Measurements from ENCODE around the gene PLEKHA6.

The PLEKHA6 gene

DNA sequence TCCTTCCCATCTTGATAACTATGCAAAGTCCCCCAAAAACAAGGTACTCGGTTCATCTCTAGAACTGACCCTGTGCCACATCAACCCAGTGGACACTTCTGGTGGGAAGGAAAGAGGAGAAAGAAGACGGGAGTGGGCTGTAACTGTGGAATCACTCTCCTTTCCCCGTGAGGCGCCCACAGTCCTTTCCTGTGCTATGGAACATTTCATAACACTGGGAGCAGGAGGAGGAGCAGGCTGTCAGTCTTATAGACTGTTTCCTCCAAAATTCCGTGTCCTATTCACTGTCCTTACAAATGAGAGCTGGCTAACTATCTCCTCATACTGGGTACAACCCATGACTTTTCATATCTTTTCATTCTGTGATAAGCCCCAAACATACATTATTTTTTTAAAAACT, 40.7 kb downstream of the PLEKHA6 start:
- in situ Hi-C loops (cut with MboI; ENCODE audit: low sequenced_read_pairs) = loop anchor here (25.0 kb wide), 2 partner anchors 882 to 1082 kb away; partner anchors contain the start of gene CHIT1

DNA sequence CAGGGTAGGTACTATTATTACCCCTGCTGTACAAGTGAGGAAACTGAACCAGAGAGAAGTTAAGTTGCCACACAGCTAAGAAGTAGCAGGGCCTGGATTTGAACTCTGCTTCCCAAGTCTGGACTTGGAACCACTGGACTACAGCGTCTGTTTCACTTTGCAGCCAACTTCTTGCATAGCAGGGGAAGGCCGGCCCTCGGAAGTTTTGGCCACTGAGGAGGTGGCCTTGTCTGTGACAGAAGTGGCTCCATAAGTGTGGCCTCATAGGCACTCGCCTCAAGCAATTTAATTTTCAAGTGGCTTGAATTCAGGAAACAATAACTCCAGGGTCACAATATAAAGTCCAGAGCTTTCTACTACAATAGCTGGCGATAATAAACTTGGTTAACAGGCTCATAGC, 41.4 kb downstream of the PLEKHA6 start:
- in situ Hi-C loops (cut with MboI; ENCODE audit: low sequenced_read_pairs) = loop anchor here (25.0 kb wide), 2 partner anchors 881 to 1081 kb away; partner anchors contain the start of gene CHIT1

DNA sequence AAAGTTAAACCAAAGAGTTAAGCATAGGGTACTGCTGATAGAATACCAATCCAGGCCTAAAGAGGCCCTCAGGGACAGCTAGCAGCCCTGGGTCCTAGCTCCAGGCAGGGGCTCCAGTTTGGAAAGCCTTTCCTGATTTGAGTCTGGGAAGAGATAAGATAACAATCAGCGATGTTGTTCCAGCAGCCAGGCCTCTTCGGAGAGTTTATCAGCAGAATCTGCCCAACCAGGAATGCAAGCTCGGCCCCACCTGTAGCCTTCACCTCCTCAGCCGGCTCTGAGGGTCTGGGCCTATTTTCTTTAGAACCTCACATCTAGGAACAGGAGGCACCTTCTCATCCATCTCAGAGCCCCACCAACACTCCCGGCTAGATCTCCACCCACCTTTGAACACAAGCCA, 42.6 kb downstream of the PLEKHA6 start:
- in situ Hi-C loops (cut with MboI; ENCODE audit: low sequenced_read_pairs) = loop anchor here (25.0 kb wide), 2 partner anchors 880 to 1080 kb away; partner anchors contain the start of gene CHIT1

DNA sequence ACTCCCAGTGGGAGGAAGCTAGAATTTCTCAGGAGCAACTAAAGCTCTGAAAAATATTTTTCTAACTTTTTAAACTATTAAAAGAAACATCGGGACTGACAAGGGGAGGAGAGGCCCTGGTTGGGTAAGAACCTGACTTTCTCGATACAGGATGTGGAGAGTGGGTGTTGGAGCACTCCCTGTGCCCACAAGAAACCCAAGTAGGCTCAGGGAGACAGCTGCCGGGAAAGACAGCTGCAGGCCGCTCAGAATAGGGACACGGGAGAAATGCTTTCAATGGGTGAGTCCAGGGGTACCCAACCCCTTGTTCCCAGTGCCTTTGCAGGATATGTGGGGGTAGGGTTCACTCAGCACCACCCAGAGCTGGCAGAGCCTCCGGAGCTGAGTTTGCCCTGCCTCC, 43.6 kb downstream of the PLEKHA6 start:
- in situ Hi-C loops (cut with MboI; ENCODE audit: low sequenced_read_pairs) = loop anchor here (25.0 kb wide), 2 partner anchors 879 to 1079 kb away; partner anchors contain the start of gene CHIT1

DNA sequence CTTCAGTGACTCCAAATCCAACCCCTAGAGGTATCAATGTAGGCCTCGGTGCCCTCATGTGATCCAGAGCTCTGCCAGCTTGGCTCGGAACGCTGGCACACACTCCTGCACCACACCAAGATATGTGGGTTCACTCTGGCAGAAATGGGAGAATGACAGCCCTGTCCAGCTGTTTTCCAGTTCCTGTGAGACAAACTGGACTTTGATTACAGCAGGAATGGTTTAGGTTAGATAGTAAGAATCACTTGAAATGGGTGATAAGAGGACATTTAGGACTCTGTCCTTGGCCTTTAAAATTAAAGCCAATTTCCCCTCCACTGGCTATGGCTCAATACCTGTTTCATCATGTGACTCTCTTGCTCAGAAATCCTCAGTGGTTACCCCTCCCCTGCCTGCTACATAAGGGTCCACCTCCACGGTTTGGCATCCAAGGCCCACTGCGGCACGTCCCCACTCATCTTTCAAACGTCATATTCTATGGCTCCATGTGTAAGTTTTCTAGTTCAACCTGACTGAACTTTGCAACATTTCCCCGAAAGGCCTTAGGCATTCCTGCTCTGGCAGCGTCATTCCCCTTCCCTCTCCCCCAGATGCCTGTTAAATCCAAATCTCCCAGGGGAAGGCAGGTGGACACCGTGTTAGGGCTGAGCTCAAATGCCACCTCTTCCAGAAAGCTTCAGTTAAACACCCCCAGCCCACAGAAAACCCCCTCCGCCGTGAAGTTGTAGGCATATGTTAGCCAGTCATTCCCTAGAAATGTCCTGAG, 44.7 kb downstream of the PLEKHA6 start:
- in situ Hi-C loops (cut with MboI; ENCODE audit: low sequenced_read_pairs) = loop anchor here (25.0 kb wide), 2 partner anchors 878 to 1078 kb away; partner anchors contain the start of gene CHIT1

DNA sequence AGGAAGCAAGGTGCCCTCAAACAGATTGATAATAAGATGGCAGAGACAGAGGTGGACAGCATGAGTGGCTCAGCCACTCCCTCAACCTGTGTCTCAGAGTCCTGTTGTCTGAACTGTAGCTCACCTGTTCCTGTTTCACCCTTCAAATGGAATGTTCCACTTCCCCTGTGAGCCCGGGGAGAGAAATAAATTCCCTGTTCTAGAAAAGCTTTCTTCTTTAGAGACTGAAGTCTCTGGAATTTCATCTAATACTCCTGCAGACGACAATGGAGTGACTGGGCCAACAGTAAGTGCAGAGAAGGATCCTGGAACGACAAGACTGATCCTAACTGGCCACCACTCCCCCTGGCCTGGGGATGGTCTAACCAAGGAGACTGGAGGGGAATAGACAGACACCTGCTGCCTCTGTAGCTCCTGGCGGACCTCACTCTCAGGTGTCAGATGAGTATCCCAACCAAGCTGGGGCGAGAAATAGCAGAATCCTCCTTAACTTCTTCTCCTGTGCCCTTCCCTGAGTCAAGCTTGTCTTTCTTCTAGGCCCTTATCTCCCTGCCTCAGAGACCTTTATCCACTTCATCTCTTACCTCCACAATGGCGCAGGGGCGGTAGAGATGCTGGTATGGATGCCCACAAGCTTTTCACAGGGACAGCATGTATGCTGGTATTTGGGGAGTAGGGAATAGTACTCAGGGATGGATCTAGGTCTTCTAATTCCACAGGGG, 45.4 kb downstream of the PLEKHA6 start:
- in situ Hi-C loops (cut with MboI; ENCODE audit: low sequenced_read_pairs) = loop anchor here (25.0 kb wide), 2 partner anchors 877 to 1077 kb away; partner anchors contain the start of gene CHIT1

DNA sequence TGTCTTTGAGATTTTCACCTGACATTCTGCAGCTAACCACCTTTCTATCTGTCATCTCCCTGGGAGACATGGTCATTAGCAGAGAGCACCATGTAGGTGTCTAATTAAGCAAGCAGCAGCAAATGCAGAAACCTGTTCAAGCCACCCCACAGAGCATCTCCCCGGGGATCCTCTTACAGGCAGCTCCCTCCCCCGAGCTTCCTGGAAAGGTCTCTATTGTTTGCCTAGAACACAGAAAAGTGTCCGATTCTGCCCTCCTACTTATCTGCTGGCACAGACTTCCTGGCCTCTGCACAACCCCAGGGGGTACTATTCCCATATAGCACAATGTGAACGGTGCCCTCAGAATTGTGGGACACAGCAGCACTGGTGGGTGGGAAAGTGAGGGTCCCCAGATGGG, 46.1 kb downstream of the PLEKHA6 start:
- in situ Hi-C loops (cut with MboI; ENCODE audit: low sequenced_read_pairs) = loop anchor here (25.0 kb wide), 2 partner anchors 876 to 1076 kb away; partner anchors contain the start of gene CHIT1

DNA sequence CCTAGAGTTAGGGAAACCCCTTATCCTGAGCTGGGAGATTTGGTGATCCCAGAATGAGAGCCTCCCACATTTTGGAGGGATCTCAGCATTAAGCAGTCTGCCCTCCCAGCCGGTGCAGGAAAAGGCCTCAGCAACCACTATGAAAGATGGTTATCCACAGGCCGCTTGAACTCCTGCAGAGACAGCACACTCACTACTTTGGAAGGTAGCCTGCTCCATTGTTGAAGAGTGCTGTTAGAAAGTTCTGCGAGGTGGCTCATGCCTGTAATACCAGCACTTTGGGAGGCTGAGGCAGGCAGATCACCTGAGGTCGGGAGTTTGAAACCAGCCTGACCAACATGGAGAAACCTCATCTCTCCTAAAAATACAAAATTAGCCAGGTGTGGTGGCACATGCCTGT, 48.8 kb downstream of the PLEKHA6 start:
- in situ Hi-C loops (cut with MboI; ENCODE audit: low sequenced_read_pairs) = loop anchor here (25.0 kb wide), 2 partner anchors 874 to 1074 kb away; partner anchors contain the start of gene CHIT1

DNA sequence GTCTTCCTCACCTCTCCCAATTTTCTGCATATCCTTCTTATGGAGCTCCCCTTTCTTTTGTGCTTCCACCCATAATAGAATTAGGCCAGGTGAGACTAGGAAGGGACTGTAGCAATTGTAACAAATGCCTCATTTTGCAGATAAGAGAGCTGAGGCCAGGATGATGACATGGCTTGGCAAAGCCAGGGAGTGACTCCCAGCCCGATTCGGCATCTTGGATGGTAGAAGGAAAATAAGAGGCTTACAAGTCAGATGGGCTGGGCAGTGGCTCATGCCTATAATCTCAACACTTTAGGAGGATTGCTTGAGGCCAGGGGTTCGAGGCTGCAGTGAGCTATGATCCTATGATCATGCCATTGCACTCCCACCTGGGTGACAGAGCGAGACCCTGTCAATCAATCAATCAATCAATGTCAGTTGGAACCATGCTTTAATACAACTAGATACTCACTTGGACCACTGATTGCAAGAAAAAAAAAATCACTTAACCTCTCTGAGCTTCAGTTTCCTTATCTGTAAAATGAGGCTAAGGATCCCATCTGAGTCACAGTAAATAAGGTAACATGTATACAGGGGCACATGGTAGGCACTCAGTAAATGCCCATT, 51.6 kb downstream of the PLEKHA6 start:
- in situ Hi-C loops (cut with MboI; ENCODE audit: low sequenced_read_pairs) = loop anchor here (25.0 kb wide), 2 partner anchors 871 to 1071 kb away; partner anchors contain the start of gene CHIT1

DNA sequence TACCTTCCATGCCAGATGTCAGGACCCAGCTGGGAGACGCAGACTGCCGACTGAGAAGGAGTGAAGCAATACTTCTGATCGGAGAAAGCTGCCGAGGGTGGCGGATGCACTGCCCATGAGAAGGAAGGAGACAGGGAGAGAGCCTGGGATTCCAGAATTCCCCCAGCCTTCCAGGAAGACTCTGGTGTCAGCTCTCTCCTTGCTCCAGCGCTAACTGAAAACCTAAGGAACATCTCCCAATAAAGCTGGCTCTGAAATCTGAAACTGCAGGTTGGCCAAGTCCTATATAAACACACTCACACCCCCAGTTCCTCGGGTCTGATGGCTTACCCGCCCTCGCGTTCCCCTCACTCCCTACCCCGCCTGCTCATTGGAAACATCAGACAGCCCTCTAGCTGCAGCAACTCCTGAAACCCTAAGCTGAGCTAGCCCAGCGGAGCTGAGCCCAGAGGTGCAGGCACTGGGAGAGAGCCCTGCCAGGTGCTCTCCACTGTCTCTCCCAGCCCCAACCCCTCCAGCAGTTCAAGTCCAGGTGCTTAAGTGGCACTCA, 52.3 kb downstream of the PLEKHA6 start:
- in situ Hi-C loops (cut with MboI; ENCODE audit: low sequenced_read_pairs) = loop anchor here (25.0 kb wide), 2 partner anchors 870 to 1070 kb away; partner anchors contain the start of gene CHIT1

DNA sequence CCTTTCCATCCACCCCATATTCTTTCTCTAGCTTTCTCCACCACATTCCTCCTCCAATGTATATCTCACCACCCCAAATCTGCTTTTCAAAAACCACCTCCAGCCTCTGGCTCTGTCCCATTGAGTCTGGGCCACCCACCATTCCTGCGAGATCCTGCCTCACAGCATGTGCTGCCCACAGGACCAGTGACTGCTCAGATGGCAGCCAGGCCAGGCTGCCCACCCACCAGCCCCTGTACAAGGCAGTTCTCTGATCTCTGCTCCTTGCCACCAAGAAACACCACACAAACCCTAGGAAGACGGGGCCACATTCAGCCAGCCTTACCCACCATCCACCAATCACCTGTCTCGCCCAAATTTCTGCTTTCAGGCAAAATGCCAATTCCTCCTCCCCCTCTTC, 53.7 kb downstream of the PLEKHA6 start:
- in situ Hi-C loops (cut with MboI; ENCODE audit: low sequenced_read_pairs) = loop anchor here (25.0 kb wide), 2 partner anchors 869 to 1069 kb away; partner anchors contain the start of gene CHIT1

DNA sequence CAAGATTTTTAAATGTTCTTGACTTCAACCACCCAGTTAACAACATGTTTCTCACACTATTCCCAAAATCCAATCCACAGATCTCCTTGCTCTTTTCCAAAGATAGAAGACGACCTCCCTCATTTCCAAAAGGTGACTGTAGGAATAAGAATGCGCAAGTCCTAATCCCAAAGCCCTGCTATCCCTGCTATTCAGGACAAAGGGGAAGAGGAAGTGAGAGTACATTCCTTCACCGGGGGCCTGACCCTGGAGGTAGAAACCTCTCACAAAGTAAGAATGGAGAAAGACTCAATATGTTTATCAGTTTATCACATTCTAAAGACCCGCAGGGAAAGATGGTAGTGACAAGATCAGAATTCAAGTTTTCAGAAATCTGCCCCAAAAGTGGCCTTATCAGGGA, 55.7 kb downstream of the PLEKHA6 start:
- in situ Hi-C loops (cut with MboI; ENCODE audit: low sequenced_read_pairs) = loop anchor here (25.0 kb wide), 2 partner anchors 867 to 1067 kb away; partner anchors contain the start of gene CHIT1

DNA sequence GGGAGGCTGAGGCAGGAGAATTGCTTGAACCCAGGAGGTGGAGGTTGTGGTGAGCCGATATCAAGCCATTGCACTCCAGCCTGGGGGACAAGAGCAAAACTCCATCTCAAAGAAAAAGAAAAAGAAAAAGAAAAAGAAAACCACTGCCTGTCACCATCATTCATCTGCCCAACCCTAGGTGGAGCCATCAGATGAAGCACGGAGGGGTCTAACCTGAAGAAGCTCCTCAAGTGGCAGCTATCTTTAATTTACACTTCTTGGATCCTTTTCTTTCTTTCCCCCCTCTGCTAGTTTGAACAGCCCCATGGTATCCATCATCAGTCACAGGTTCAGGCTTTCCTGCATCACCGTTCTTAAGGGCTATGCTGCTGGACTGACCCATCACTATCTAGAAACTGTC, 57.0 kb downstream of the PLEKHA6 start:
- in situ Hi-C loops (cut with MboI; ENCODE audit: low sequenced_read_pairs) = loop anchor here (25.0 kb wide), 2 partner anchors 865 to 1065 kb away; partner anchors contain the start of gene CHIT1

DNA sequence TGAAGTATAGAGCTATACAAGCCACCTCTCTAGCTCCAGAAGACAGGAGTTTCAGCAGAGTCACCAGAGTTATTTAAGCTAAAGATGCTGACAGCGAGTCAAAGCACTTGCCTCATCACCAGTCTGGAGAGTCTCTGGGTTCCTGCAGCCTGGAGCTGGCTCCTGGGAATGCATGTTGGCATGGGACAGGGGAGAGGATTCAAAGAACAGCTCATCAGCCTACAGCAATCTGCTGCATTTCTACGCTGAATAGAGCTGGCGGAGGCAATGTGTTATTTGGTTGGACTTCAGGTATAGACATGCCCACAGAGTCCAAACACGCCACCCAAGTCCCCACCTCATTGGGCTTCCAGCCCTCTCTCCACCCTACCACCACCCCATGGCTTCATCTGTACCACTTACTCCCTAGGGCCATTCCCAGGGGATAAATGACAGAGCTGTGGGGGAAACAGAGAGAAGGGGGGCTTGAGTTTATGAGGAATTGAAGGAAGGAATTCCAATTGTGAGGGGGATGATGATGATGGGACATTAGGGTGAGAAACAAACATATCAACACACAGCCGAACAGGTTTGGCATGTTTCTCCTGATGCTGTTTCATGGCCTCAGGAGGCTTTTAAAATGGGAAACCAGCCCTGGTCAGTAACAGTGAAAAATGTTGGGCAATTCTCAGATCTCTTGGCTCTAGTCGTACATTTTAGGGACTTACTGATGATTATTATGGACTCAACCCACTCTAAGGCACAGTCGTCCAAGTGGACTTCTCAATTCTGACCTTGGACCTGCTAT, 58.4 kb downstream of the PLEKHA6 start:
- in situ Hi-C loops (cut with MboI; ENCODE audit: low sequenced_read_pairs) = loop anchor here (25.0 kb wide), 2 partner anchors 864 to 1064 kb away; partner anchors contain the start of gene CHIT1

DNA sequence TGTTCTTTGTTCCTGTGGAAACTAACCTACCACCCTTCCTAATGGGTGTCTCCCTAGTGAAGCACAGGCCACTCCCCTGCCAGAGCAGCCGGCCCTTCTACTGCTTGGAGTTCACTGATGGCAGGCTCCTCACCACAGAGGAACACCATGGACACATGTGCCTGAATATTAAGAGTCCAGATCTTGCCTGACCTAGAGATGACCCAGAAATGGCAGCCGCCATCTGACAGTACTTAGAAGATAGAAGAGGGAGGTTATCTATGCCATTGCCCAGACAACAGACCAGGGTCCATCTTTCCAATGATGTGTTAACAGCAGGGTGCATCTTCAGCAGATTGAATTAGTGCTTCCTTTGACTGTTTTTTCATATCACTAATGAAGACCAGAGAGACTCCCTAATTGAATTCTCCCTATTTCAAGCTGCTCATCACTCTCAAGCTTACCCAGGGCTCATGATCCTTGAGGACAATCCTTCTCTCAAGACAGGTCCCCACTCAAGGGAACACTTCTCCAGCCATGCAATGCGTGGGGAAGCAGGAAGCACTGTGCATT, 59.8 kb downstream of the PLEKHA6 start:
- in situ Hi-C loops (cut with MboI; ENCODE audit: low sequenced_read_pairs) = loop anchor here (10.0 to 25.0 kb wide), 3 partner anchors 863 to 1285 kb away; partner anchors contain the start of gene CHIT1

DNA sequence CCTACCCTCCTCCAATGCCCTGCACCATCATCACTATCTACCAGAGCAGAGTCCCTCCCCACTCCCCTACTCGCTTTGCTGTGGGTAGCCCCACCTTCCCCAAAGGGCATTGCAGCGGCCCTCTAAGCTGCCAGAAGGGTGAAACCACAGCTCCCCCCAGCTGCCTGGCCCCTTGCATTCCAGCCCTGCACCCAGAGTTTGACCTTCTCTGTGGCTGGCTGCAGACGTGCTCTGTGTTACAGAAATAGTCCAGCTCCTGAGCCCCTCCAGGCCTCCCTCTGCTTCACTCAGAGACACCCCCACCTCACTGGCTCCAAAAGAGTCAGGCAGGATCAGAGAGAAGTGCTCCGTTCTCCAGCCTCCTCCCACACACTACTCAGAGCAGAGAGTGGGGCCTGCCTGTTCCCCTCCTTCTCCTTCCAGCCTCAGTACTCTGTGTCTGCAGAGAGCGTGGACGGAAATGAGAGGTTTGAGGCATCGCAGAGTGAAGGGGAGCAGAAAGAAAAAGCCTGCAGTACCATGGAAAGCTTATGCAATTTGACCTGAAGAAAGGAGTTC, 63.2 kb downstream of the PLEKHA6 start:
- in situ Hi-C loops (cut with MboI; ENCODE audit: low sequenced_read_pairs) = loop anchor here (10.0 kb wide), 1 partner anchor 1282 kb away; no protein-coding TSS in a partner anchor

DNA sequence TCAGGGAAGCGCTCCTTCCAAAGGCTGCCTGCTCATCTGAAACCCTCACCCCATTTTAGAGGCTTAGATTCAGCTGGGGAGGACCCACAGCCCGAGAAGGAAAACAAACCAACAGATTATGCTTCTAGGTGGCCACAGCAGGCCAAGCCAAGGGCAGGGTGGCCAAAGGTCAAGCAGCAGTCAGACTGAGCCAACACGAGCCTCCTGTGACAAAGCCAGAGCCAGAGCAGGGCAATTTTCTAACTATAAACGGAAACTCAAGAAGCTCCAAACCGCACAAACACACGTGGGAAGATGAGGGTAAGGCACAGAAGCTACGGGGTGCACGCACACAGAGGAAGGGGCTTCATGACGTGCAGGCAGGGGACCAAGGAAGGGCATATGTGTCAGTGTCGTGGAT, 64.1 kb downstream of the PLEKHA6 start:
- in situ Hi-C loops (cut with MboI; ENCODE audit: low sequenced_read_pairs) = loop anchor here (10.0 kb wide), 1 partner anchor 1281 kb away; no protein-coding TSS in a partner anchor

DNA sequence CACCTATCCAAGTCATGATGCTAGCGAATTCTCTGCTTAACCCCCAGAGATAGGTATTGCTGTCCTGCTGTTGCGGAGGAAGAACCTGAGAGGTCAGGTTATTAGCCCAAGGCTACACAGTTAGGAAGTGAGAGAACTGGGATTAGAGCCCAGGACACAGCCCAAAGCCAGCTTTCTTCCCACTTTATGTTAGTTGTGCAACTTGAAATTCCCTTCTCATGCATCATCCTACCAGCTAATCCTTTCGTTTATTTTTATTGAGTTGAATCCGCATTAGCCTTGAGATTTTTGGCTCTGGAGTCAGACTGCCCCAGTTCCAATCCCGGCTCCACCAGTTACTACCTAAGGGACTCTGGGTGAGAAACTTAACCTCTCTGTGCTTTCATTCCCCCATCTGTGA, 65.4 kb downstream of the PLEKHA6 start:
- in situ Hi-C loops (cut with MboI; ENCODE audit: low sequenced_read_pairs) = loop anchor here (10.0 kb wide), 1 partner anchor 1280 kb away; no protein-coding TSS in a partner anchor
